ENCODE results near the gene ZSCAN18. TPM values are rescaled to one million over a fixed set of nuclear protein-coding genes. Genes with fewer than 3 reads are reported as not detected.

Gene ZSCAN18
- total RNA-seq, 2 donors from 2014 or later, result 108 to 146 TPM

GRCh38 chr19:58095328-58095727, 2.7 kb downstream of the ZSCAN18 start:
- H3K36me3 ChIP-seq, result no peaks in the 10 kb centered on the region
- no peak overlapping the region for H3K27ac ChIP-seq
- WGBS, result 94% methylated on average over 10 of the region's 10 CpGs
- H3K9me3 ChIP-seq, result no peaks in the 10 kb centered on the region
- H3K27me3 ChIP-seq (replicated peaks; ENCODE audit: insufficient read depth), result no peaks in the 10 kb centered on the region
- intact Hi-C loops (cut with DNase I), result no loop called here
- no peak for DNase-seq (ENCODE audit: low spot score)
- H3K4me1 ChIP-seq (replicated peaks), result peaks cover 3% of the 10 kb centered on the region
- TF ChIP-seq POLR2AphosphoS5 (IDR thresholded peaks at IDR 0.05) (no peak), POLR2A (IDR thresholded peaks at IDR 0.05) (no peak)
- H3K4me3 ChIP-seq, result no peak overlapping the region

GRCh38 chr19:58093071-58093470, 5.0 kb downstream of the ZSCAN18 start:
- no peak for DNase-seq (ENCODE audit: low spot score)

GRCh38 chr19:58091251-58091995, 6.6 kb downstream of the ZSCAN18 start:
- no peaks in the 10 kb centered on the region for H3K27me3 ChIP-seq (replicated peaks; ENCODE audit: insufficient read depth)
- TF ChIP-seq CTCF (IDR thresholded peaks at IDR 0.05) (no peak), POLR2A (IDR thresholded peaks at IDR 0.05) (no peak), POLR2AphosphoS5 (IDR thresholded peaks at IDR 0.05) (no peak)
- no peaks in the 10 kb centered on the region for H3K4me1 ChIP-seq (replicated peaks)
- H3K4me3 ChIP-seq, result no peak overlapping the region
- DNase-seq (ENCODE audit: low spot score), result no peak
- WGBS, result 87% methylated on average over 11 of the region's 11 CpGs
- intact Hi-C loops (cut with DNase I), result no loop called here
- peaks cover 0 to 9% of the 10 kb centered on the region in 2 donors for H3K36me3 ChIP-seq
- no peak overlapping the region for H3K27ac ChIP-seq
- H3K9me3 ChIP-seq, result no peaks in the 10 kb centered on the region

More at GRCh38 chr19:58093071-58093470, 5.0 kb downstream of the ZSCAN18 start:
- TF ChIP-seq POLR2AphosphoS5 (IDR thresholded peaks at IDR 0.05) (no peak), POLR2A (IDR thresholded peaks at IDR 0.05) (no peak), CTCF (IDR thresholded peaks at IDR 0.05) (no peak)
- Histone ChIP-seq H3K27ac (no peak overlapping the region), H3K36me3 (no peaks in the 10 kb centered on the region), H3K9me3 (no peaks in the 10 kb centered on the region), H3K4me1 (replicated peaks) (peaks cover 3% of the 10 kb centered on the region), H3K4me3 (no peak overlapping the region), H3K27me3 (replicated peaks; ENCODE audit: insufficient read depth) (no peaks in the 10 kb centered on the region)
- WGBS, result 94% methylated on average over 7 of the region's 7 CpGs
- intact Hi-C loops (cut with DNase I), result no loop called here

GRCh38 chr19:58089846-58090245, 8.2 kb downstream of the ZSCAN18 start:
- intact Hi-C loops (cut with DNase I), result no loop called here

GRCh38 chr19:58088521-58089052, 9.4 kb downstream of the ZSCAN18 start:
- peaks cover 16 to 34% of the 10 kb centered on the region in 2 donors for H3K36me3 ChIP-seq
- 97% methylated on average over 13 of the region's 13 CpGs for WGBS
- H3K9me3 ChIP-seq, result no peaks in the 10 kb centered on the region
- H3K4me3 ChIP-seq, result no peak overlapping the region
- H3K27me3 ChIP-seq (replicated peaks; ENCODE audit: insufficient read depth), result no peaks in the 10 kb centered on the region
- H3K27ac ChIP-seq, result no peak overlapping the region
- intact Hi-C loops (cut with DNase I), result no loop called here
- H3K4me1 ChIP-seq (replicated peaks), result no peaks in the 10 kb centered on the region
- no peak for TF ChIP-seq CTCF (IDR thresholded peaks at IDR 0.05)
- no peak for TF ChIP-seq POLR2AphosphoS5 (IDR thresholded peaks at IDR 0.05)
- DNase-seq (ENCODE audit: low spot score), result no peak

More at GRCh38 chr19:58089846-58090245, 8.2 kb downstream of the ZSCAN18 start:
- Histone ChIP-seq H3K27ac (no peak overlapping the region), H3K4me3 (no peak overlapping the region), H3K36me3 (peaks cover 7 to 24% of the 10 kb centered on the region in 2 donors), H3K9me3 (no peaks in the 10 kb centered on the region), H3K27me3 (replicated peaks; ENCODE audit: insufficient read depth) (no peaks in the 10 kb centered on the region), H3K4me1 (replicated peaks) (no peaks in the 10 kb centered on the region)
- 97% methylated on average over 16 of the region's 16 CpGs for whole genome bisulfite sequencing
- no peak for DNase-seq (ENCODE audit: low spot score)
- TF ChIP-seq POLR2A (IDR thresholded peaks at IDR 0.05) (no peak), POLR2AphosphoS5 (IDR thresholded peaks at IDR 0.05) (no peak), CTCF (IDR thresholded peaks at IDR 0.05) (no peak)
